ENCODE results near the gene MAPRE2. TPM values are rescaled to one million over a fixed set of nuclear protein-coding genes. Genes with fewer than 3 reads are reported as not detected.

Gene MAPRE2
- total RNA-seq, 1 donor from 2014 or later: 14.8 TPM

DNA sequence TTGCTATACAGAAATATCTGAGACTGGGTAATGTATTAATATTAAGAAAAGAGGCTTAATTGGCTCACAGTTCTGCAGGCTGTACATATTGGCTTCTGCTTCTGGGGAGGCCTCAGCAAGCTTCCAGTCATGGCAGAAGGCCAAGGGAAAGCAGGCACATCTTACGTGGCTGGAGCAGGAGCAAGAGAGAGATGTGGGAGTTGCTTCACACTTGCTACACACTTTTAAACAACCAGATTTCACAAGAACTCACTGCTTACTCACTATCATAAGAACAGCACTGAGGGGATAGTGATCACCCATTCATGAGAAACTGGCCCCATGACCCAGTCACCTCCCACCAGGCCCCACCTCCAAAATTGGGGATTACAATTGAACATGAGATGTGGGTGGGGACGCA, 50.6 kb downstream of the MAPRE2 start:
- H3K4me3 ChIP-seq (ENCODE audit: low read depth, low read length): no peak overlapping the region
- no peak for TF ChIP-seq CTCF (conservative IDR thresholded peaks at IDR 0.05; ENCODE audit: low read depth, low read length)
- no peak for DNase-seq (ENCODE audit: low read depth)

GRCh38 chr18:35095983-35096676, 54.9 kb downstream of the MAPRE2 start:
- no peak for DNase-seq (ENCODE audit: low read depth)
- TF ChIP-seq CTCF (conservative IDR thresholded peaks at IDR 0.05; ENCODE audit: low read depth, low read length): no peak
- H3K4me3 ChIP-seq (ENCODE audit: low read depth, low read length): no peak overlapping the region

DNA sequence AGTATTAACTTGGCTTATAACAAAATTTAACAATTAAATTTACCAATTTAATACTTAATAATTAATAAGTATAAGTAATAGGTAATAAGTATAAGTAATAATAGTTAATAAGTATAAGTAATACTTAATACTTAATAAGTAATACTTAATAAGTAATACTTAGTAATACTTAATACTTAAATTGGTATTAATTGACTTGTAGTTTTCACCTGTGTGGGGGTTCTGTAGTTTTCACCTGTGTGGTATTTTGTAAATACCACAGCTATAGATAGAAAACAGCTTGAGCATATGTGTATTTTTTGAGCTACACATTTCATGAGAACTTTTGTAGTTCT, 55.4 kb downstream of the MAPRE2 start:
- no peak for DNase-seq (ENCODE audit: low read depth)
- TF ChIP-seq CTCF (conservative IDR thresholded peaks at IDR 0.05; ENCODE audit: low read depth, low read length): no peak
- no peak overlapping the region for H3K4me3 ChIP-seq (ENCODE audit: low read depth, low read length)

- no peak for DNase-seq (ENCODE audit: low read depth)
- TF ChIP-seq CTCF (conservative IDR thresholded peaks at IDR 0.05; ENCODE audit: low read depth, low read length): no peak
- no peak overlapping the region for H3K4me3 ChIP-seq (ENCODE audit: low read depth, low read length)
Measured at GRCh38 chr18:35097195-35097594, 56.0 kb downstream of the MAPRE2 start.

DNA sequence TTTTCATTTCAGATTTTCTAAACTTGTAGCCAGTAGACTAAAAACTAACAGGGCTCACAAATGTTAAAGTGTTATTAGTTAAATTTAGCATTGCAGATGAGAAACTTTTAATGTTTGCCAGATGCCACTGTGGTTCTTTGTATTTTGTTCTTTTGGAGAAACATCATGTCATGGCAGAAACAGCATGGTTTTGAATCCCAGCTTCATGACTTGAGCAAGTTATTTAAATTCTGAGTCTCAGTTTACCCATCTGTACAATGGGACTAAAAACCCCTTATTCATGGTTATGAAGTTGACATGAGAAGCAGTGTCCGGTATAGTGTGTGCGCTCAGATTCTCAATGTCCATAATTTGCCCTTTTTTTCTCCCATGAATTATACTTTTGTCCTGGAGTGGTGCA, 56.5 kb downstream of the MAPRE2 start:
- H3K4me3 ChIP-seq (ENCODE audit: low read depth, low read length): no peak overlapping the region
- TF ChIP-seq CTCF (conservative IDR thresholded peaks at IDR 0.05; ENCODE audit: low read depth, low read length): no peak
- no peak for DNase-seq (ENCODE audit: low read depth)

GRCh38 chr18:35099911-35100310, 58.7 kb downstream of the MAPRE2 start:
- no peak for DNase-seq (ENCODE audit: low read depth)
- no peak for TF ChIP-seq CTCF (conservative IDR thresholded peaks at IDR 0.05; ENCODE audit: low read depth, low read length)
- no peak overlapping the region for H3K4me3 ChIP-seq (ENCODE audit: low read depth, low read length)

DNA sequence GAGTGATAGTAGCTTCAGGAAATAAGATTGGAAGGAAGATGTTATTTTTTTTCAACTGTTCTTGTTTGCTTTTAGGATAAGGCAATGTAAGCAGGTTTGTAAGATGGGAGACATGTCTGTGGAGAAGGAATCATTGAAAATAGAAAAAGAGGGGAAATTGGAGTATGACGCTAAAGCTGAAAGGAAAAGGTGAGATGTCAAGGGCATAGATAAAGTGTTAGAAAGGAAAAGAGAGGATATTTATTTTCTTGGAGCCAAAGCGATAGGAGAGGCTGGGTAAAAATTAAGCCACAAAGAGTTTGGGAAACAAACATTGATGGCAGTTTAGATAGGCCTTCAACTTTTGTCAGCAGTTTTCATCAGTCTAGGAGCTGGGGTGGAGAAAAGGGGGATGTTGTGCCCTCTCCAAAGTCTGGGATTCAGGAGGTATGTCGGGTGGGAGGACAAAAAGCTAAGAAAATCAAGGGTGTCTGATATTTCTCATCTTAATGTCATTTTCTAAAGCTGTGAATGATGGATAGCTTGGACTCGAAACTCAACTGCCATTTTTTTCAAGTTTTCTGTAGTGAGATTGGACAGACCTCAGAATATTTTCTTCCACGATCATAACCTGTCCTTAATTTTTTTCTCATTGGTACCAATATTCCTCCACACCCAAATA, 63.3 kb downstream of the MAPRE2 start:
- no peak for DNase-seq (ENCODE audit: low read depth)
- H3K4me3 ChIP-seq (ENCODE audit: low read depth, low read length): no peak overlapping the region
- TF ChIP-seq CTCF (conservative IDR thresholded peaks at IDR 0.05; ENCODE audit: low read depth, low read length): no peak
